Neural cell (in vitro differentiated cells): ENCODE data around the gene VPS26A. TPM values are rescaled to one million over a fixed set of nuclear protein-coding genes. Genes with fewer than 3 reads are reported as not detected.

Source experiments
- H2AFZ ChIP-seq: fragments of 200-600, 300-800 bp; sonication (generic), shearing (Covaris generic); 2 replicates; pipeline ENCODE4 v1.6.0; 2014; ENCODE audit warnings: low read depth, mild to moderate bottlenecking, antibody characterized with exemption, low read length, moderate library complexity
- H3F3A ChIP-seq: fragments of 200-600 bp; shearing (Covaris generic); 2 replicates; pipeline ENCODE4 v1.6.1; 2016; ENCODE audit warnings: mild to moderate bottlenecking, moderate library complexity, mixed read lengths, antibody characterized with exemption, low read length; ENCODE audit not compliant: insufficient read depth, poor library complexity, severe bottlenecking
- H3K27ac ChIP-seq: fragments of 200-600, 300-800 bp; sonication (generic), shearing (Covaris generic); 2 replicates; pipeline ENCODE4 v1.5.1; 2014; ENCODE audit warnings: mild to moderate bottlenecking, low read length, moderate library complexity
- H3K27me3 ChIP-seq: fragments of 300-800, 200-600 bp; sonication (generic), shearing (Covaris generic); 2 replicates; pipeline ENCODE4 v1.6.0; 2014; ENCODE audit warnings: mild to moderate bottlenecking, low read depth, low read length, moderate library complexity; ENCODE audit not compliant: insufficient read depth
- H3K36me3 ChIP-seq: fragments of 300-800, 200-600 bp; sonication (generic), shearing (Covaris generic); 2 replicates; pipeline ENCODE4 v1.5.1; 2014; ENCODE audit warnings: mild to moderate bottlenecking, antibody characterized with exemption, low read length, moderate library complexity; ENCODE audit not compliant: insufficient read depth
- H3K4me2 ChIP-seq: fragments of 300-800, 200-600 bp; sonication (generic), shearing (Covaris generic); 2 replicates; pipeline ENCODE4 v1.6.0; 2014; ENCODE audit warnings: mild to moderate bottlenecking, low read length
- H3K4me3 ChIP-seq: fragments of 300-800, 200-600 bp; sonication (generic), shearing (Covaris generic); 2 replicates; pipeline ENCODE4 v1.5.1; 2014; ENCODE audit warnings: mild to moderate bottlenecking, low read length, moderate library complexity
- H3K79me2 ChIP-seq: fragments of 200-600 bp; shearing (Covaris generic); replicated peaks from 2 replicates; pipeline ENCODE4 v1.6.0; 2014; ENCODE audit warnings: mild to moderate bottlenecking, low read length, moderate library complexity; ENCODE audit not compliant: insufficient read depth
- H3K9ac ChIP-seq: fragments of 300-800, 200-600 bp; sonication (generic), shearing (Covaris generic); 2 replicates; pipeline ENCODE4 v1.6.1; 2016; ENCODE audit warnings: mild to moderate bottlenecking, low read length, mixed read lengths
- H3K9me2 ChIP-seq: fragments of 200-600 bp; shearing (Covaris generic); 2 replicates; pipeline ENCODE4 v1.6.1; 2016; ENCODE audit warnings: mild to moderate bottlenecking, low read length, mixed read lengths; ENCODE audit not compliant: insufficient read depth
- H3K9me3 ChIP-seq: fragments of 200-600, 300-800 bp; sonication (generic), shearing (Covaris generic); 2 replicates; pipeline ENCODE4 v1.6.1; 2016; ENCODE audit warnings: mild to moderate bottlenecking, mixed run types, low read length, moderate library complexity, mixed read lengths
- H4K20me1 ChIP-seq: fragments of 200-600 bp; shearing (Covaris generic); 2 replicates; pipeline ENCODE4 v1.6.1; 2016; ENCODE audit warnings: mild to moderate bottlenecking, mixed run types; ENCODE audit not compliant: insufficient read depth
- EP300 ChIP-seq: fragments of 450-650 bp; conservative IDR thresholded peaks from 2 replicates; pipeline ENCODE4 v1.6.1; 2014; ENCODE audit warnings: antibody characterized with exemption, mild to moderate bottlenecking, moderate library complexity; ENCODE audit not compliant: poor library complexity, severe bottlenecking
- EZH2 ChIP-seq: fragments of 200-600, 300-800 bp; shearing (Covaris generic), sonication (generic); IDR thresholded peaks from 2 replicates; pipeline ENCODE4 v1.6.1; 2014; ENCODE audit warnings: antibody characterized with exemption, low read length, borderline replicate concordance, mild to moderate bottlenecking; ENCODE audit not compliant: insufficient read depth, poor library complexity, severe bottlenecking
- MXI1 ChIP-seq: fragments of 450-650 bp; conservative IDR thresholded peaks from 2 replicates; pipeline ENCODE4 v1.6.1; 2014; ENCODE audit warnings: antibody characterized with exemption, mild to moderate bottlenecking; ENCODE audit not compliant: poor library complexity, severe bottlenecking
- POLR2AphosphoS5 ChIP-seq: IDR thresholded peaks from 2 replicates; pipeline ENCODE4 v1.6.1; 2012
- RAD21 ChIP-seq: fragments of 450-650 bp; conservative IDR thresholded peaks from 2 replicates; pipeline ENCODE4 v1.6.1; 2014; ENCODE audit warnings: antibody characterized with exemption, mild to moderate bottlenecking, moderate library complexity
- SMC3 ChIP-seq: fragments of 450-650 bp; conservative IDR thresholded peaks from 2 replicates; pipeline ENCODE4 v1.6.1; 2014; ENCODE audit warnings: antibody characterized with exemption, mild to moderate bottlenecking, moderate library complexity; ENCODE audit not compliant: poor library complexity
- TAF1 ChIP-seq: IDR thresholded peaks from 2 replicates; pipeline ENCODE4 v1.6.1; 2012; ENCODE audit warnings: low read depth
- polyA plus RNA-seq: library from polyadenylated mRNA; depleted of rRNA; stranded (reverse); fragments of >200 nt; gene quantifications from 2 replicates; pipeline ENCODE4 v1.2.3, GENCODE V29; 2014
- TF ChIP-seq, protein P1 (sequence below): fragments of 450-650 bp; IDR thresholded peaks from 2 replicates; pipeline ENCODE4 v1.5.1; 2014; ENCODE audit warnings: antibody characterized with exemption, mild to moderate bottlenecking, moderate library complexity; ENCODE audit not compliant: poor library complexity, severe bottlenecking
- TF ChIP-seq, protein P2 (sequence below): IDR thresholded peaks from 2 replicates; pipeline ENCODE4 v1.6.1; 2012; ENCODE audit warnings: borderline replicate concordance

VPS26A gene
- polyA plus RNA-seq, 1 donor from 2014 or later: 48.9 TPM

DNA sequence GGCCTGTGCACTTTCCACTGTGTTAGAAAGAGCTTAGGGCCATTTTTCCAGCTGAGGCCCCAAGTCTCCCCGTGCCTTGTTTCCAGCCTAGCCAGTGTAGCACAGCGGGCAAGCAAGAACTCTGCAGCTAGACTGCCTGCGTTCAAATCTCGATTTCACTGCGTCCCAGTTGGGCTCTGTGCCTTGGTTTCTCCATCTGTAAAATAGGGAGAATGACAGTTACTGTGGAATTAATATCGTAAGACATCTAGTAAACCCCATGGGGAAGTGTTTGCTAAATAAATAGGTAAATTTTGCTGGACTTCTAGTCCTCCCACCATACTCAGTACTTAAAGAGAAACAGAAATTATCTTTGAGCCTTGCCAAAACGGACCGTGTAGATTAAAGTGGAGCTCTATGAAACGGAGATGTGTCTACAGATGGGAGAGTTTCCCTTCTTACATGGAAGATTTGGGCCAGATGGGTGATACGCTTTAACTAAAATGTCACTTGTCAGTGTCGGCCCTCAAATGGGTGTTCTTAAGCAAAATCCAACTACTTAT is 92.7 kb downstream of the VPS26A start:
- Histone ChIP-seq H2AFZ (no peak overlapping the region), H3K4me2 (no peak overlapping the region), H3K27ac (no peak overlapping the region), H3K27me3 (no peaks in the 10 kb centered on the region), H3F3A (no peaks in the 10 kb centered on the region), H3K9ac (no peak overlapping the region), H3K9me3 (no peaks in the 10 kb centered on the region), H4K20me1 (no peaks in the 10 kb centered on the region), H3K4me3 (no peak overlapping the region), H3K9me2 (no peaks in the 10 kb centered on the region), H3K79me2 (no peaks in the 10 kb centered on the region), H3K36me3 (no peaks in the 10 kb centered on the region)
- TF ChIP-seq SMC3 (no peak), EZH2 (no peak), MXI1 (no peak), TAF1 (no peak), RAD21 (no peak), EP300 (no peak), POLR2AphosphoS5 (no peak)
- TF ChIP-seq, protein P1, sequence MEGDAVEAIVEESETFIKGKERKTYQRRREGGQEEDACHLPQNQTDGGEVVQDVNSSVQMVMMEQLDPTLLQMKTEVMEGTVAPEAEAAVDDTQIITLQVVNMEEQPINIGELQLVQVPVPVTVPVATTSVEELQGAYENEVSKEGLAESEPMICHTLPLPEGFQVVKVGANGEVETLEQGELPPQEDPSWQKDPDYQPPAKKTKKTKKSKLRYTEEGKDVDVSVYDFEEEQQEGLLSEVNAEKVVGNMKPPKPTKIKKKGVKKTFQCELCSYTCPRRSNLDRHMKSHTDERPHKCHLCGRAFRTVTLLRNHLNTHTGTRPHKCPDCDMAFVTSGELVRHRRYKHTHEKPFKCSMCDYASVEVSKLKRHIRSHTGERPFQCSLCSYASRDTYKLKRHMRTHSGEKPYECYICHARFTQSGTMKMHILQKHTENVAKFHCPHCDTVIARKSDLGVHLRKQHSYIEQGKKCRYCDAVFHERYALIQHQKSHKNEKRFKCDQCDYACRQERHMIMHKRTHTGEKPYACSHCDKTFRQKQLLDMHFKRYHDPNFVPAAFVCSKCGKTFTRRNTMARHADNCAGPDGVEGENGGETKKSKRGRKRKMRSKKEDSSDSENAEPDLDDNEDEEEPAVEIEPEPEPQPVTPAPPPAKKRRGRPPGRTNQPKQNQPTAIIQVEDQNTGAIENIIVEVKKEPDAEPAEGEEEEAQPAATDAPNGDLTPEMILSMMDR: no peak
- TF ChIP-seq, protein P2, sequence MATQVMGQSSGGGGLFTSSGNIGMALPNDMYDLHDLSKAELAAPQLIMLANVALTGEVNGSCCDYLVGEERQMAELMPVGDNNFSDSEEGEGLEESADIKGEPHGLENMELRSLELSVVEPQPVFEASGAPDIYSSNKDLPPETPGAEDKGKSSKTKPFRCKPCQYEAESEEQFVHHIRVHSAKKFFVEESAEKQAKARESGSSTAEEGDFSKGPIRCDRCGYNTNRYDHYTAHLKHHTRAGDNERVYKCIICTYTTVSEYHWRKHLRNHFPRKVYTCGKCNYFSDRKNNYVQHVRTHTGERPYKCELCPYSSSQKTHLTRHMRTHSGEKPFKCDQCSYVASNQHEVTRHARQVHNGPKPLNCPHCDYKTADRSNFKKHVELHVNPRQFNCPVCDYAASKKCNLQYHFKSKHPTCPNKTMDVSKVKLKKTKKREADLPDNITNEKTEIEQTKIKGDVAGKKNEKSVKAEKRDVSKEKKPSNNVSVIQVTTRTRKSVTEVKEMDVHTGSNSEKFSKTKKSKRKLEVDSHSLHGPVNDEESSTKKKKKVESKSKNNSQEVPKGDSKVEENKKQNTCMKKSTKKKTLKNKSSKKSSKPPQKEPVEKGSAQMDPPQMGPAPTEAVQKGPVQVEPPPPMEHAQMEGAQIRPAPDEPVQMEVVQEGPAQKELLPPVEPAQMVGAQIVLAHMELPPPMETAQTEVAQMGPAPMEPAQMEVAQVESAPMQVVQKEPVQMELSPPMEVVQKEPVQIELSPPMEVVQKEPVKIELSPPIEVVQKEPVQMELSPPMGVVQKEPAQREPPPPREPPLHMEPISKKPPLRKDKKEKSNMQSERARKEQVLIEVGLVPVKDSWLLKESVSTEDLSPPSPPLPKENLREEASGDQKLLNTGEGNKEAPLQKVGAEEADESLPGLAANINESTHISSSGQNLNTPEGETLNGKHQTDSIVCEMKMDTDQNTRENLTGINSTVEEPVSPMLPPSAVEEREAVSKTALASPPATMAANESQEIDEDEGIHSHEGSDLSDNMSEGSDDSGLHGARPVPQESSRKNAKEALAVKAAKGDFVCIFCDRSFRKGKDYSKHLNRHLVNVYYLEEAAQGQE: no peak

DNA sequence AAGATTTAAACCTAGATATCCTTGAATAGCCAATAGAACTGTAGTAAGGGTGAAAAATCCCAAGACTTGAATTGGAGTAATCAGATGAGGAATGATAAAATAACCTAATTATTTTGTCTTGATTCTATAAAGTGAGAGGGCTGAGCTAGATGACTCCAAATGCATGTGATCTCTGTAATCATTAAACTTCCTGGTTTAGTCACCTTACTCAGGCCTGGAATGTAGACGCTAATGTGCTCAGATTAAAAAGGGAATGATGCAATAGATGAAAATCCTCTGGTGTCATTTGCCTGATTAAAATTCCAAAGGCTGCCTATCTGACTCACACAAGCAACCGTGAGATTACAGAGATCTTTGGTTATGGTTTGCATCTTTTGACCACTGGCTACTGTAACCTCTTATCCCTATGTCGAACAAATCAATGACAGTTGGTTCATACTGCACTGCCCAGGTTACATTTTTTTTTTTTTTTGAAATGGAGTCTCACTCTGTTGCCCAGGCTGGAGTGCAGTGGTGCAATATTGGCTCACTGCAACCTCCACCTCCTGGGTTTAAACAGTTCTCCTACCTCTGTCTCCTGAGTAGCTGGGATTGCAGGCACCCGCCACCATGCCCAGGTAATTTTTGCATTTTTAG is 93.3 kb downstream of the VPS26A start:
- no peaks in the 10 kb centered on the region for H3K36me3 ChIP-seq
- no peaks in the 10 kb centered on the region for H4K20me1 ChIP-seq
- H2AFZ ChIP-seq: no peak overlapping the region
- H3K9me2 ChIP-seq: no peaks in the 10 kb centered on the region
- TF ChIP-seq EP300 (no peak), MXI1 (no peak), POLR2AphosphoS5 (no peak), SMC3 (no peak), EZH2 (no peak), RAD21 (no peak), TAF1 (no peak)
- TF ChIP-seq, protein P1: no peak
- TF ChIP-seq, protein P2: no peak
- no peaks in the 10 kb centered on the region for H3K27me3 ChIP-seq
- no peaks in the 10 kb centered on the region for H3K9me3 ChIP-seq
- H3F3A ChIP-seq: no peaks in the 10 kb centered on the region
- no peaks in the 10 kb centered on the region for H3K79me2 ChIP-seq
- H3K4me2 ChIP-seq: no peak overlapping the region
- no peak overlapping the region for H3K9ac ChIP-seq
- H3K27ac ChIP-seq: no peak overlapping the region
- no peak overlapping the region for H3K4me3 ChIP-seq
